ENCODE results near the gene EXO1.
A peak's percentile ranks its signal among the peaks of the same experiment; 100 is the strongest.
"Not testable (repeated sequence)": the region's sequence is repeated elsewhere in the genome, so short reads cannot be mapped to it uniquely, and the experiment has no call there.

Gene EXO1

GRCh38 chr1:241847796-241848685, at the start of gene EXO1:
Gene EXO1, plus strand, starts transcription at chr1:241848204. Its CDS starts 2,222 bp downstream, at chr1:241850426.
- TF ChIP-seq CTCF (conservative IDR thresholded peaks at IDR 0.05; ENCODE audit: low read depth) = peak; percentile 64
- peak; percentile 96 for DNase-seq (ENCODE audit: low spot score)
- CTCF ChIA-PET = interaction anchor here (0.5 to 1.3 kb wide), 3 partner anchors 251 to 1645 kb away, joined by 3 to 6 read pairs (median 3); no protein-coding TSS in a partner anchor
- H3K27ac ChIP-seq = peak within 1 kb of the TSS; percentile 98
- POLR2A ChIA-PET (ENCODE audit: low non-redundant PET) = no interaction called here

GRCh38 chr1:241799416-241799815, 48.6 kb upstream of the EXO1 start:
- TF ChIP-seq CTCF (conservative IDR thresholded peaks at IDR 0.05; ENCODE audit: low read depth) = no peak
- POLR2A ChIA-PET (ENCODE audit: low non-redundant PET) = no interaction called here
- CTCF ChIA-PET = no interaction called here

GRCh38 chr1:241800640-241801039, 47.4 kb upstream of the EXO1 start:
- DNase-seq (ENCODE audit: low spot score) = no peak
- no peak overlapping the region for H3K27ac ChIP-seq
- ChIA-PET POLR2A (ENCODE audit: low non-redundant PET) (no interaction called here), CTCF (no interaction called here)
- no peak for TF ChIP-seq CTCF (conservative IDR thresholded peaks at IDR 0.05; ENCODE audit: low read depth)

More at GRCh38 chr1:241799416-241799815, 48.6 kb upstream of the EXO1 start:
- H3K27ac ChIP-seq = no peak overlapping the region
- DNase-seq (ENCODE audit: low spot score) = no peak

- no peak for TF ChIP-seq CTCF (conservative IDR thresholded peaks at IDR 0.05; ENCODE audit: low read depth)
- CTCF ChIA-PET = no interaction called here
- DNase-seq (ENCODE audit: low spot score) = no peak
- POLR2A ChIA-PET (ENCODE audit: low non-redundant PET) = no interaction called here
- no peak overlapping the region for H3K27ac ChIP-seq
Measured at GRCh38 chr1:241802863-241803262, 45.1 kb upstream of the EXO1 start.

GRCh38 chr1:241804706-241805105, 43.3 kb upstream of the EXO1 start:
- H3K27ac ChIP-seq; DNase-seq (ENCODE audit: low spot score); POLR2A ChIA-PET (ENCODE audit: low non-redundant PET); CTCF ChIA-PET: not testable (repeated sequence)

GRCh38 chr1:241808265-241808664, 39.7 kb upstream of the EXO1 start:
- ChIA-PET CTCF (interaction anchor here (0.6 to 0.7 kb wide), 2 partner anchors 35 to 197 kb away, joined by 3 to 9 read pairs; no protein-coding TSS in a partner anchor), POLR2A (ENCODE audit: low non-redundant PET) (no interaction called here)
- no peak overlapping the region for H3K27ac ChIP-seq
- no peak for DNase-seq (ENCODE audit: low spot score)
- no peak for TF ChIP-seq CTCF (conservative IDR thresholded peaks at IDR 0.05; ENCODE audit: low read depth)

- CTCF ChIA-PET = no interaction called here
- DNase-seq (ENCODE audit: low spot score) = no peak
- TF ChIP-seq CTCF (conservative IDR thresholded peaks at IDR 0.05; ENCODE audit: low read depth) = no peak
- H3K27ac ChIP-seq = no peak overlapping the region
- POLR2A ChIA-PET (ENCODE audit: low non-redundant PET) = no interaction called here
Measured at GRCh38 chr1:241810769-241811405, 37.1 kb upstream of the EXO1 start.

Measured in RWPE1 (cell line).